Natural killer cell treated with Interleukin-12 subunit alpha and Interleukin-12 subunit beta and Interleukin-15 and Interleukin-18, amount 100 ng/mL, for 72 hours (primary cell): ENCODE data around the gene OR5K1. TPM values are rescaled to one million over a fixed set of nuclear protein-coding genes. Genes with fewer than 3 reads are reported as not detected.

ENCODE experiments used
- total RNA-seq, 2 donors: library from RNA; stranded (reverse); gene quantifications; one replicate each; pipeline ENCODE4 v1.2.3, GENCODE V29; 2022

The OR5K1 gene
- total RNA-seq, 2 donors from 2014 or later = not detected

Other genes starting within 250 kb of the OR5K1 start
- gene OR5H6, start 199.0 kb upstream of the OR5K1 start, total RNA-seq = not detected
- gene OR5H2, start 180.7 kb upstream of the OR5K1 start, total RNA-seq = not detected
- not detected for gene OR5K4, start 109.3 kb upstream of the OR5K1 start, total RNA-seq
- gene OR5K3, start 72.5 kb upstream of the OR5K1 start, total RNA-seq = not detected
- not detected for gene OR5K2, start 34.5 kb downstream of the OR5K1 start, total RNA-seq
- gene CLDND1, start 59.7 kb downstream of the OR5K1 start, total RNA-seq = 100 to 1,000 TPM; 352 to 548 TPM
- gene GPR15, start 68.8 kb downstream of the OR5K1 start, total RNA-seq = 10 to 100 TPM in 1 of 2 donors, 1 to 10 TPM in 1; 1.4 to 13.2 TPM
- 10 to 100 TPM; 35.7 to 84.3 TPM for gene CPOX, start 130.4 kb downstream of the OR5K1 start, total RNA-seq